CD4-positive, alpha-beta T cell treated with Interleukin-2 at 100 ng/mL for 4 hours (primary cell): ENCODE measurements around the gene NPR3.

Source experiments
- DNase-seq: peaks from one replicate; pipeline ENCODE4 v3.0.0-alpha.2; 2020; ENCODE audit warnings: low spot score

NPR3 gene

DNA sequence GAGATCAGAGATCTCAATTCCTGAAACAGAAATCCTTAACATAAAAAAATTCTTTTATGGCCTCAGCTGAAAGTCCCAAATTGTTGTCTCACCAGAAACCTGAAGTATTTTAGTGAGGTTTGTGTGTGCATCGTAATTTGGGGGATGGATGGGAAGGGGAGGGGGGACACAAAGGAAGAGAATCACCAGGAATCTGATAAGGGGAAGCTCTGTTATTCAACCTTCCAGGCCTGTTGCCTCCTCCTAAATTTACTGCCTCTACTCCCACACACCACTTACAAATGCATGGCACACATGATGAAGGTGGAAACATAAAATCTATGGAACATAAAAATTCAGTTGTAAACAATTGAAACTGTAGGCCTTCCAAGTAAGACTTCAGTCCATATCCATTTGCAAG, 97.7 kb downstream of the NPR3 start:
- no peak for DNase-seq

DNA sequence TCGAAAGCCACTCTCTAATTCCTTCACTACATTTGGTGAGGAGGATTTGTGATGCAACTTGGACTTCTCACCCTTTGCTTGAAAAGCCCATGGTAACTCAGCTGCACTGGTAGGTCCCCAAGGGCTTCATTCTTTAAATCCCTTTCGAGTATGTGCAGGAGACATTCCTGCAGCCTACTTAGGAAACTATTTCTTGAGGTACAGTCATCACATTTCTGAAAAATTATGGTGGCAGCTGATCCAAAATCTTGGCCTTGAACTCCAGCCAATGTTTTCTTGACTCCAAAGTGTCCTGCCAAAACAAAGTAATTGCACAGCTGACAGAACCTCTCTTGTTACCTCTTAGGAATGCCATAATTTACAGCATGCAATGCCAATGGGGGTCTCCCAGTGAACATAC, 99.7 kb downstream of the NPR3 start:
- no peak for DNase-seq

DNA sequence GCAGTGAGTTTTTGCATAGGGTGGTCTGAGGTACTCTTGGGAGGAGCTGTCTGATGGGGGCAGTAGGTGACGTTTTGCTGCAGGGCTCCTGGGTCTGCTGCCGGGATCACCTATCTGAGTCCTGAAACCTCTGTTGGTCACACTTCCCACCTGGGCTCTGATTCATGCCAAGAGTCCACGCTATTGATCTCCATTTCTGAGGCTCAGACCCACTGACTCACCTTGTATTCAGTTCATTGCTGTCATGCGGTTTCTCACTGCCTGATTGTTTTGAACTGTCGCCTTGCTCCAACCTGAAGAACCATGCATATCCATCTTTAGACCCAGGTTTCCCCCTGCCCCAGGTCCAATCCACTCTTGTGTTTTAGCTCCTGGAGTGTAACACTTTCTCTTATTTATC, 101.3 kb downstream of the NPR3 start:
- no peak for DNase-seq

DNA sequence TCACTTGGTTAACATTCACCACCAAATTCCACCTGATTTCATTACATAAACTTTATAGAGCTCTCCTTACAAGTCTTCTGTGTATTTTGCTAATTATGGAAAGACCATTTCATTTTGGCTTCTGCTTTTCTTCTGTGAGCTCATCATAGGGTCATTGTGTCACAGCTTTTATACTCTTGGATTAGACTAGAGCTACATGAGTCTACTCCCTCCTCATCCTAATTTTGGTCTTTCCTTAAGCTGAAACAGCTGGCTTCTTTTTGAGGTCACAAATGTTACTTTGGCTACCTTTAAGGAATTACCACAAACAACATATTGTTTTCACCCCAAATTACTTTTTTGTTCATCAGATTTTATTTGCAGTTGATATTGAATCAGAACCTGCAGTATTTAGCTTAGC, 103.0 kb downstream of the NPR3 start:
- no peak for DNase-seq

DNA sequence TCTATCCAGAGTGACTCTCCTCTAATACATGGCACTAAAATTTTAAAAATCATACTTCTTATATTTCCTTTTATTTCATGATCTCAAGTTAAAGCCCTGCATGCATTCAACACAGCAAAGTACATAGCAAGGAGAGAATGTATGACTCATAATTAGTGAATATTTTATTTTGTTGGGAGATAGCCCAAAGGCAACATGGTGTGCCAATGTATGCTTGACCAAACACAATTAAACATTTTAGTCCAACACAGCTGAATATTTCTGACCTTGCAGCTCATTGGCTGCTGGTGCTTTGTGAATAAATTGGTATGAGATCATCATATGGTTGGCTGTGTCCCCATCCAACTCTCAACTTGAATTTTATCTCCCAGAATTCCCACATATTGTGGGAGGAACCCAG, 103.5 kb downstream of the NPR3 start:
- no peak for DNase-seq

DNA sequence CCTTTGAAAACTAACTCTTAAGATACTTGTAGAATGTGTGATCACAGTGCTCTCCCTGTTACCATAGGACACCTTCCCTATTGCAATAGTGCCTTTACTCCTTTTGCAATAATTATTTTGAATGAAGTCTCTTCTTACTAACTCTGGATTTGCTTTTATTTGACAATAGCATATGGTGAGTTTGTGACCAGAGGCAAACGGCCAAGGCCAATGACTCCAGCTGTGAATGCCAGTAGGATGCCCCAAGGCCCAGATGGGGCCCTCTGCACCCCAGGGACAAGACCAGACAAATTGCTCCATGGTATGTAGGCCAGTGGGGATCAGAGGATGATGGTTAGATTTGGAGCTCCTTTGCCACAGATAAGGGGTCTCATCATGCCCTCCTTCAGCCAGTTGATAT, 116.9 kb downstream of the NPR3 start:
- no peak for DNase-seq

DNA sequence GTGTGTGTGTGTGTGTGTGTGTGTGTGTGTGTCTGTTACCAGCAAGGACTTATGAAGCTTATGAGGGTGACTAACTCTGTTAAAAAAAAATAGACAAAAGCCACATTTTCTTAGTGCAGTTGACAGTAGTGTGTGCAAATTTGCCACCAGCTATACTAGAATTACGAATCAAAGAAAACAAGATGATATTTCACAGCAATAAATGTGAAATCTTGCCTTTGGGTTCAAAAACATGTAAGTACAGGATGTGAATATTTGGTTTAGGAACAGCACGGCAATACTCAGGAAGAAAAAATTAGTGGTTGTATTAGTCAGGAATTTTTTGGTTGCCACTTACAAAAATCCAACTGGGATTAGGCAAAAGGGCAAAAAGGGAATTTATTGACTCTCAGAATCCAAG, 117.4 kb downstream of the NPR3 start:
- DNase-seq: no peak

DNA sequence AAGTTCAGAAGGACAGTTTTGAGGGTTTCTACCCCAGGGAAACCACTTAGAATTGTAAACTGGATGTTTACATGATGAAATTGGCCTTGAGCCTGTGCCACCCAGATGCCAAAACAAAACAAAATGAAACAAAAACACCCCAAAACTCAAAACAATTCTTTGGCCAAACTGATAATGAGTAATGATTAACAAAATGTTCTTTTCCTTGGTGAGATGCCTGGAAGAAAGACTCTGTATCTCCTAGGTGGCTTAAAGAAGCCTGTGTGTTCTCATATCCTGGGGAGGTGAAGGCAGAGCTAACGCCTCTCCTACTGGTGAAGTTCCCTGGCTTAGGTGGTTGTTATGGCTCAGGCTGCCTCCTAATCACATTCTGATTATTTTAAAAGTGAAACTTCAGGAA, 120.5 kb downstream of the NPR3 start:
- DNase-seq: no peak

DNA sequence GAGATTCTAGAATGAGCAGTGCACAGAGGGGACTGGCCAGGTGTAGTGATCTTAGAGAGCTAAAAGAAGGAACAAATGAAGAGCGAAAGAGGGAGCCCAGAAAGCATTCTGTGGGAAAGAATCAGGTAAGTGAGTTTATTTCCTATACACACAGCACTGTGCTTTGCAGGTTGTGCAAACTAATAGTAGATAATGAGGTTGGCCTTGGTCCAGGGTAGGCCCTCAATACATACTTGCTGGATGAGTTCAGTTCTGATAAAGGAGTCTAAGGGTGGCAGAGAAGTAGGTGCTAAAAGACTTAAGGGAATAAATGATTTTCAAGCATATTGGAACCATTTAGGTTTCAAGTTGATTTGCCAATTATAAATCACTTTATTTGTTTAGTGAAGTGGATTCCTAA, 122.0 kb downstream of the NPR3 start:
- no peak for DNase-seq

DNA sequence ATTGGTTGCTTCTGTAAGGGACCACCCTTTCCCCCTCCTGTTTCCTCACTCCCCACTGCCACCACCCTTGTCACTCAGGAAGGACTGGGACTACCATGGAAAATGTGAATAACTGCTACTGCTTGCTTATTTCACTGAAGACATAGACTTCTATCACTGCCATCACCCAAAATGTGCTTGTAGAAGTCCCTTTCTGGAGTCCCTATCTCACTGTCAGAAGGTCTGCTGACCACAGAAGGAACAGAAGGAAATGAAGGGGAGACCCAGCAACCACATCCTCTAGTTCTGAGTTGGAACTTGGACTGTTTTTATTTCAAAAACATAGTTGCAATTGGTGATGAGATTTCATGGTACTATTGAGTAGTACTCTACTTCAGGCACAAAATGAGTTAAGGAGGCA, 122.5 kb downstream of the NPR3 start:
- DNase-seq: no peak

DNA sequence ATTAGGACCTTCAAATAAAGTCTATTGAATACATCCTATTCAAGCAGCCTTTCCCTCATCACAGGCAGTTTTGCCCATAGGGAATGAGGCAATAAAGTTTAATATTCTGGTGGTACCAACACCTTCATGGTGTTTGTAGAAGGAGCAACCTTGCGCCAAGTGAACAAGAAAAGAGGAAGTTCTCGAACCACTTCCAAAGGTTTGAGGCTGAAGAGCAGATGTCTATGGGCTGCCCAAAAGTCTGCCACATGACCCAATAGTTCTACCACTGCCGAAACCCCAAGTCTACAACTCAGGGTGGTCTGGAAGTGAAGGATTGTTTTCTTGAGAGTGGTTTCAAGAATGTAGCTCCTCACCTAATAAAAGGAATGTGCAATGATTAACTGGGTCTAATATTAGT, 123.1 kb downstream of the NPR3 start:
- no peak for DNase-seq

DNA sequence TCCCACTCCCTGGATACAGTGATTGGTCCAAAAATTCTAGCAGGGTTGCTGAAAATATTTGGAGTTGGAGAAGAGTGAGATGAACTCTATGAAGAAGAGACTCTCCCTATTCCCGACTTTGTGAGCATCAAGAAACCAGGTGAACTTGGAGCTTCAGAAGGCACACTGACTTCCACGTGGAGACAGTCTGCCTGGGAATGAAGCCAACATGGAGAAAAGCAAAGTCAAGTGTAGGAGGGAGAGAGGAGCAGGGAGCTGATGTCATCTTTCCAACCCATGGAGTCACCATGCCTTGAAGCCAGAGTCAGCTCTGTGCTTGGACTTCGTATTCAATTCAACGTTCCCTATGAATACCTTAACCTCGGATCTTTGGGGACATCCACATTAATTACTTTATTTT, 125.1 kb downstream of the NPR3 start:
- no peak for DNase-seq

DNA sequence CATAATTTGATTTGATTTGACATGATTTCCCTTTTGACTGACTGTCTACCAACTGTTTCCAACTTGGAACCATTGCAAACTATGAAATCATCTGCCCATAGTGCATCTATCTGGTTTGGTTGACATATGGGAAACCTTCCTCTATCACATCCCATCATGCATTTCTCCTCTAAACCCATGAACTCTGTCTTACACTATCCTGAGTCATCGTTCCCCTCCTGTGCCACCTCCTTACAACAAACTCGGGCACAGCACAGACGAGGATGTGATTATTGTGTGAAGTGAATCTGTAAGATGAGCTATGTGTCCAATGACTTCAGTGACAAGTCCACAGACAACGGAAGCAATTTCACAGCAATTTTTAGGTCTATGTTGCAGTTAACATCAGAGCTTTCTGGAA, 126.1 kb downstream of the NPR3 start:
- no peak for DNase-seq

DNA sequence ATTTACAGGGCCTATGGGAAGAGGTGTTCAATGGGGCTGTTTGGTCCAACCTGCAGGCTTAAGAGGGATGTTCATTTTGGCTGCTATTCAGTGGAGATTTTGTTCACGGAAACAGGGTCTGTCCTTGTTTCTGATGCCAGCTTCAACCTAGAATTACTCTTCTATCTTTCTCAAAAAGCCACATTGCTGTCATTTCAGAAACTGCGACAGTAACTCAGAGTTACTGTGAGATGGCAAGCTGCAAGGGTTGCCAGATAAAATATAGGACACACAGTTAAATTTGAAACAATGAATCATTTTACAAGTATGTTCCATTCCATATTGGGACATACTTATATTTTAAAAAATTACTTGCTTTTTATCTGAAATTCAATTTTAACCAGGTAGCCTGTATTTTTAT, 128.0 kb downstream of the NPR3 start:
- DNase-seq: no peak

DNA sequence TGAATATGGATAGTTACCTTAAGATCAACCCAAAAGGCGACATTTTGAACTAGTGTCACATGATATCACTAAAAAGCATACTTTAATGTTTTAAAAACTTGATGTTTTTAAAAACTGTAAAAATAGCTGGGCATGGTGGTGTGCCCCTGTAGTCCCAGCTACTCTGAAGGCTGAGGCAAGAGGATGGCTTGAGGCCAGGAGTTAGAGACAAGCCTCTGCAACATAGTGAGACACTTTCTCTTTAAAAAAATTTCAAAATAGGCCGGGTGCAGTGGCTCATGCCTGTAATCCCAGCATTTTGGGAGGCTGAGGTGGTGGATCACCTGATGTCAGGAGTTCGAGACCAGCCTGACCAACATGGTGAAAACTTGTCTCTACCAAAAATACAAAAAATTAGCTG, 129.5 kb downstream of the NPR3 start:
- no peak for DNase-seq
